H1 (cell line): ENCODE results near the gene IFITM10. TPM values are rescaled to one million over a fixed set of nuclear protein-coding genes. Genes with fewer than 3 reads are reported as not detected.

Experiments
- CHD7 ChIP-seq: fragments of 300-600 bp; sonication (generic); IDR thresholded peaks from 2 replicates; pipeline ENCODE4 v1.7.1; 2012; ENCODE audit warnings: low read length, moderate library complexity, mild to moderate bottlenecking, inconsistent platforms; ENCODE audit not compliant: insufficient replicate concordance
- HDAC2 ChIP-seq, 2 experiments: fragments of 300-600 bp in 1 of 2; sonication (generic) in 1 of 2; IDR thresholded peaks; 2 replicates each; pipeline ENCODE4 v1.6.1; 2011 to 2012; ENCODE audit warnings: low read depth in 2 of 2, low read length in 2 of 2, mild to moderate bottlenecking in 2 of 2, moderate library complexity in 2 of 2, borderline replicate concordance in 1 of 2, inconsistent platforms in 1 of 2
- SIRT6 ChIP-seq: IDR thresholded peaks from one replicate; pipeline ENCODE4 v1.7.1; 2012; ENCODE audit warnings: low read length, inconsistent platforms
- polyA plus RNA-seq, 7 experiments: library from polyadenylated mRNA; depleted of rRNA in 3 of 7; stranded (reverse) in 5 of 7; unstranded in 2 of 7; fragments of >200 nt in 5 of 7; fragments of 200-250 nt in 2 of 7; gene quantifications; 1 replicate in 5 of 7; 2 replicates in 1 of 7; 4 replicates in 1 of 7; pipeline versions ENCODE4 v1.2.1 to v1.2.3, GENCODE V29; 2011 to 2013; ENCODE audit warnings: missing spikeins in 2 of 7, mixed read lengths in 2 of 7
- total RNA-seq: library from RNA; stranded (reverse); fragmentation: NEBNext Ultra II Directional; extraction: Animal tissue kit (Norgen Biotek cat#: 25700); gene quantifications from 2 replicates; pipeline ENCODE4 v1.2.1, GENCODE V29; 2021

IFITM10 gene
- total and polyA plus RNA-seq, 2 of the 8 experiments (the other 6 are each of a cell fraction or from before 2014, with no cell fraction given), result 0.08 to 0.22 TPM

- TF ChIP-seq CHD7 (no peak), SIRT6 (no peak), HDAC2 (IDR thresholded peaks at IDR 0.05; ENCODE audit: borderline replicate concordance in 1 of 2, low read depth in 2 of 2, low read length in 2 of 2) (no peak)
Observed at GRCh38 chr11:1705126-1706052, 45.0 kb downstream of the IFITM10 start (continued).
